Measurements from ENCODE around the gene ADD2. TPM values are rescaled to one million over a fixed set of nuclear protein-coding genes. Genes with fewer than 3 reads are reported as not detected.

Gene ADD2
- total and polyA plus RNA-seq, 2 experiments from 2014 or later: 34.6 to 223 TPM

- TF ChIP-seq JUNB (IDR thresholded peaks at IDR 0.05; ENCODE audit: unreplicated experiment) (no peak), STAT1 (IDR thresholded peaks at IDR 0.05; ENCODE audit: unreplicated experiment) (no peak), POLR2AphosphoS5 (IDR thresholded peaks at IDR 0.05; ENCODE audit: low read depth) (no peak), ETS1 (IDR thresholded peaks at IDR 0.05) (no peak), ZNF331 (CRISPR knock-in tag; IDR thresholded peaks at IDR 0.05; ENCODE audit: low read depth) (no peak), REST (IDR thresholded peaks at IDR 0.05; ENCODE audit: unreplicated experiment) (no peak), CTCF (conservative IDR thresholded peaks at IDR 0.05; ENCODE audit: low read depth in 2 of 2) (no peak), EZH2 (IDR thresholded peaks at IDR 0.05; ENCODE audit: low read depth, unreplicated experiment) (no peak), ZNF114 (CRISPR knock-in tag; IDR thresholded peaks at IDR 0.05) (no peak)
These were observed 17.7 kb downstream of the ADD2 start (continued) for GRCh38 chr2:70750320-70750719.

GRCh38 chr2:70748002-70748784 lies 19.8 kb downstream of the ADD2 start:
- H3K9me3 Mint-ChIP-seq: no peaks in the 10 kb centered on the region
- H3K27ac Mint-ChIP-seq: no peak overlapping the region
- H3K4me3 Mint-ChIP-seq: no peak overlapping the region
- DNase-seq (ENCODE audit: low spot score) (peak; percentile 70), ATAC-seq (peak; percentile 74)
- Histone ChIP-seq H3K4me1 (ENCODE audit: insufficient read depth) (peaks cover 74% of the 10 kb centered on the region), H2AFZ (no peak overlapping the region), H3F3A (replicated peaks; ENCODE audit: low read depth) (no peaks in the 10 kb centered on the region; the same call in 1 of the 2 replicates), H3K27ac (ENCODE audit: low read depth) (no peak overlapping the region), H3K27me3 (ENCODE audit: insufficient read depth) (no peaks in the 10 kb centered on the region), H3K9me2 (ENCODE audit: insufficient read depth) (0 out of 2 replicates have a peak, but pooled peaks cover 2% of the 10 kb centered on the region), H3K79me2 (replicated peaks; ENCODE audit: insufficient read depth) (peaks cover 100% of the 10 kb centered on the region), H3K4me2 (no peak overlapping the region), H3K4me3 (no peak overlapping the region), H3K36me3 (ENCODE audit: insufficient read depth) (no peaks in the 10 kb centered on the region), H4K20me1 (replicated peaks; ENCODE audit: insufficient read depth) (peaks cover 88% of the 10 kb centered on the region)
- peaks cover 14% of the 10 kb centered on the region for H3K36me3 Mint-ChIP-seq (ENCODE audit: low read depth)
- peaks cover 66% of the 10 kb centered on the region for H3K4me1 Mint-ChIP-seq
- peaks cover 4% of the 10 kb centered on the region for H3K27me3 Mint-ChIP-seq (ENCODE audit: insufficient read depth, low read depth, poor library complexity)
- TF ChIP-seq CTCF (conservative IDR thresholded peaks at IDR 0.05; ENCODE audit: low read depth in 2 of 2): peak; percentile 43 to 52

Data from GM23338 (cell line).